Endothelial cell (in vitro differentiated cells): ENCODE measurements around the gene CCDC149. TPM values are rescaled to one million over a fixed set of nuclear protein-coding genes. Genes with fewer than 3 reads are reported as not detected.

ENCODE experiments used
- DNase-seq: peaks from one replicate; pipeline ENCODE4 v3.0.0; 2021; ENCODE audit warnings: low spot score
- H3K27ac Mint-ChIP-seq: one replicate; pipeline ENCODE4 v1.8.0; 2021; ENCODE audit warnings: mixed read lengths, inconsistent platforms; ENCODE audit not compliant: unreplicated experiment
- H3K27me3 Mint-ChIP-seq: one replicate; pipeline ENCODE4 v1.8.0; 2021; ENCODE audit warnings: mild to moderate bottlenecking, moderate library complexity, mixed read lengths, inconsistent platforms; ENCODE audit not compliant: unreplicated experiment
- H3K36me3 Mint-ChIP-seq: one replicate; pipeline ENCODE4 v1.8.0; 2021; ENCODE audit warnings: mild to moderate bottlenecking, low read depth, mixed read lengths, inconsistent platforms; ENCODE audit not compliant: unreplicated experiment
- H3K4me1 Mint-ChIP-seq: one replicate; pipeline ENCODE4 v1.8.0; 2021; ENCODE audit warnings: mild to moderate bottlenecking, mixed read lengths, inconsistent platforms; ENCODE audit not compliant: unreplicated experiment
- H3K4me3 Mint-ChIP-seq: one replicate; pipeline ENCODE4 v1.8.0; 2021; ENCODE audit warnings: mild to moderate bottlenecking, mixed read lengths, inconsistent platforms; ENCODE audit not compliant: unreplicated experiment
- H3K9me3 Mint-ChIP-seq: one replicate; pipeline ENCODE4 v1.8.0; 2021; ENCODE audit warnings: mixed read lengths, inconsistent platforms; ENCODE audit not compliant: unreplicated experiment
- CTCF ChIP-seq: fragments of 200-600 bp; sonication (generic); IDR thresholded peaks from one replicate; pipeline ENCODE4 v1.5.0; 2021; ENCODE audit warnings: antibody characterized with exemption; ENCODE audit not compliant: unreplicated experiment
- long read RNA-seq: library from polyadenylated mRNA; unstranded; transcript quantifications from one replicate; pipeline ENCODE4 v2.0.0, GENCODE V29; 2020; ENCODE audit not compliant: unreplicated experiment
- total RNA-seq: library from RNA; stranded (reverse); fragmentation: NEBNext Ultra II Directional; extraction: Animal tissue kit (Norgen Biotek cat#: 25700); gene quantifications from one replicate; pipeline ENCODE4 v1.2.1, GENCODE V29; 2021; ENCODE audit not compliant: unreplicated experiment

Gene CCDC149
- 4.0 TPM for total RNA-seq
- long read RNA-seq, result 0 reads

GRCh38 chr4:24912252-24913118 is at the start of gene CCDC149:
Gene CCDC149, minus strand, starts transcription at chr4:24913042. Its CDS starts 178 bp downstream, at chr4:24912864.
- Mint-ChIP-seq H3K27ac (peak within 1 kb of the TSS; percentile 84), H3K27me3 (peaks cover 18% of the 10 kb centered on the region), H3K4me1 (peaks cover 7% of the 10 kb centered on the region), H3K9me3 (peaks cover 5% of the 10 kb centered on the region), H3K36me3 (peaks cover 17% of the 10 kb centered on the region), H3K4me3 (peak within 1 kb of the TSS; percentile 94)
- DNase-seq, result peak; percentile 63
- no peak for TF ChIP-seq CTCF

- H3K4me1 Mint-ChIP-seq, result no peaks in the 10 kb centered on the region
- H3K4me3 Mint-ChIP-seq, result no peak overlapping the region
- H3K9me3 Mint-ChIP-seq, result no peaks in the 10 kb centered on the region
- no peaks in the 10 kb centered on the region for H3K36me3 Mint-ChIP-seq
- no peak for TF ChIP-seq CTCF
- no peaks in the 10 kb centered on the region for H3K27me3 Mint-ChIP-seq
- H3K27ac Mint-ChIP-seq, result no peak overlapping the region
- DNase-seq, result no peak
Observed at GRCh38 chr4:24957886-24958285, 45.0 kb upstream of the CCDC149 start.

GRCh38 chr4:24956763-24957162 is 43.9 kb upstream of the CCDC149 start:
- Mint-ChIP-seq H3K4me1 (no peaks in the 10 kb centered on the region), H3K9me3 (no peaks in the 10 kb centered on the region), H3K27me3 (no peaks in the 10 kb centered on the region), H3K27ac (no peak overlapping the region), H3K4me3 (no peak overlapping the region), H3K36me3 (no peaks in the 10 kb centered on the region)
- no peak for DNase-seq
- TF ChIP-seq CTCF, result no peak

- Mint-ChIP-seq H3K9me3 (no peaks in the 10 kb centered on the region), H3K27me3 (no peaks in the 10 kb centered on the region), H3K4me1 (no peaks in the 10 kb centered on the region), H3K4me3 (no peak overlapping the region), H3K36me3 (no peaks in the 10 kb centered on the region), H3K27ac (no peak overlapping the region)
- no peak for TF ChIP-seq CTCF
- DNase-seq, result no peak
Observed at GRCh38 chr4:24956091-24956490, 43.2 kb upstream of the CCDC149 start.

GRCh38 chr4:24952667-24953066 is 39.8 kb upstream of the CCDC149 start:
- no peaks in the 10 kb centered on the region for H3K4me1 Mint-ChIP-seq
- H3K9me3 Mint-ChIP-seq, result no peaks in the 10 kb centered on the region
- H3K27me3 Mint-ChIP-seq, result no peaks in the 10 kb centered on the region
- H3K36me3 Mint-ChIP-seq, result no peaks in the 10 kb centered on the region
- no peak overlapping the region for H3K4me3 Mint-ChIP-seq
- no peak overlapping the region for H3K27ac Mint-ChIP-seq
- DNase-seq, result no peak
- no peak for TF ChIP-seq CTCF
